ENCODE results near the gene LDLRAD4. TPM values are rescaled to one million over a fixed set of nuclear protein-coding genes. Genes with fewer than 3 reads are reported as not detected.

LDLRAD4 gene
- total RNA-seq, 1 experiment from 2014 or later, result 1.7 TPM

DNA sequence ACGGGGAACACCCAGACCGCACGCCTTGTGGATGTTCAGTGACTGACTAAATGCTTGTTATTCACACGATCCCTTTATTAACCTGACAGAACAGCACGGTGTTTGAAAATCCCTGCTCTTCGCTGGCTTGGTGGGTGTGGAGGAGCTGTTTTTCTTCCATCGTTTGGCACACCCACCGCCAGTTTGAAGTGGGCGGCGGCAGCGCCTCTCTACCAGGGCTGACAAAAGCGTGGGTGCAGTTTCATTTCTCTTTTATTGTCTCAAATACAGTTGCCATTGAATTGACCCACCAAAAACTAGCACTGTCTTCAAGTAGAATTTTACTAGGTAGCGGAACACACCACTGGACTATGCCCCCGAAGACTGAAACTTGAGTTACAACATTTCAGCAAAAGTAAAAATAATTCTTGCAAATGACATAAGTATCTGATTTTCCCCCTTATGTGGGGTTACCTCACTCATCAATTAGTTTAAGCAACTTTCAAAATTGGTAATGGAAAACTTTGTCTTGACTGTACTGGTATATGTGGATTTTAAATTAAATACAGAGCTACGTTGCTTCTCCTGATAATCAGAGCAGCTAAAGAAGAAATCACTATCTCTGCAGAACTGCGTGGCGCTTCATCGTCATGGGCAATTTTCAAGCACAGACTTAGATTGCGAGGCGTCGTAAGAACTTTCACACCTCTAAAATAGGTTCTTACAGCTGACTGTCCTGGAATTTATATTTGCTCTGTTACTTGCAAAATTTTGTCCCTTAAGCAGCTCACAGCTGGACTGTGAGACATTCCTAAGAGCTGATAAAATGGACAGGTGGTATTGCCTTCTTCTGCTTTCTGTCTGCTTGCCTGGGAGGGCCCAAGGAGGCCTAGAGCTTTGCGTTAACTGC is 60.9 kb downstream of the LDLRAD4 start:
- Histone ChIP-seq H3K27me3 (ENCODE audit: insufficient read depth, low read depth) (peaks cover 97% of the 10 kb centered on the region), H3K27ac (no peak overlapping the region), H3K9me3 (ENCODE audit: insufficient read depth, low read depth) (no peaks in the 10 kb centered on the region), H3K4me3 (no peak overlapping the region), H3K36me3 (ENCODE audit: low read depth) (no peaks in the 10 kb centered on the region), H3K4me1 (replicated peaks; ENCODE audit: insufficient read depth) (no peaks in the 10 kb centered on the region), H2AFZ (no peak overlapping the region), H3K4me2 (no peak overlapping the region), H3K9me2 (ENCODE audit: insufficient read depth) (no peaks in the 10 kb centered on the region), H3F3A (ENCODE audit: insufficient read depth, low read depth) (no peaks in the 10 kb centered on the region), H4K20me1 (ENCODE audit: insufficient read depth) (no peaks in the 10 kb centered on the region), H3K79me2 (ENCODE audit: low read depth) (no peaks in the 10 kb centered on the region)
- CTCF ChIA-PET, result no interaction called here
- BruUV-seq (replicated peaks), result no TSS peak
- DNase-seq, result no peak
- intact Hi-C loops (cut with micrococcal nuclease; ENCODE audit: unreplicated experiment), result no loop called here
- TF ChIP-seq, protein P1, sequence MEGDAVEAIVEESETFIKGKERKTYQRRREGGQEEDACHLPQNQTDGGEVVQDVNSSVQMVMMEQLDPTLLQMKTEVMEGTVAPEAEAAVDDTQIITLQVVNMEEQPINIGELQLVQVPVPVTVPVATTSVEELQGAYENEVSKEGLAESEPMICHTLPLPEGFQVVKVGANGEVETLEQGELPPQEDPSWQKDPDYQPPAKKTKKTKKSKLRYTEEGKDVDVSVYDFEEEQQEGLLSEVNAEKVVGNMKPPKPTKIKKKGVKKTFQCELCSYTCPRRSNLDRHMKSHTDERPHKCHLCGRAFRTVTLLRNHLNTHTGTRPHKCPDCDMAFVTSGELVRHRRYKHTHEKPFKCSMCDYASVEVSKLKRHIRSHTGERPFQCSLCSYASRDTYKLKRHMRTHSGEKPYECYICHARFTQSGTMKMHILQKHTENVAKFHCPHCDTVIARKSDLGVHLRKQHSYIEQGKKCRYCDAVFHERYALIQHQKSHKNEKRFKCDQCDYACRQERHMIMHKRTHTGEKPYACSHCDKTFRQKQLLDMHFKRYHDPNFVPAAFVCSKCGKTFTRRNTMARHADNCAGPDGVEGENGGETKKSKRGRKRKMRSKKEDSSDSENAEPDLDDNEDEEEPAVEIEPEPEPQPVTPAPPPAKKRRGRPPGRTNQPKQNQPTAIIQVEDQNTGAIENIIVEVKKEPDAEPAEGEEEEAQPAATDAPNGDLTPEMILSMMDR (conservative IDR thresholded peaks at IDR 0.05), result no peak
- TF ChIP-seq EZH2 (IDR thresholded peaks at IDR 0.05; ENCODE audit: low read depth), result no peak
- POLR2A ChIA-PET (ENCODE audit: unreplicated experiment), result no interaction called here

DNA sequence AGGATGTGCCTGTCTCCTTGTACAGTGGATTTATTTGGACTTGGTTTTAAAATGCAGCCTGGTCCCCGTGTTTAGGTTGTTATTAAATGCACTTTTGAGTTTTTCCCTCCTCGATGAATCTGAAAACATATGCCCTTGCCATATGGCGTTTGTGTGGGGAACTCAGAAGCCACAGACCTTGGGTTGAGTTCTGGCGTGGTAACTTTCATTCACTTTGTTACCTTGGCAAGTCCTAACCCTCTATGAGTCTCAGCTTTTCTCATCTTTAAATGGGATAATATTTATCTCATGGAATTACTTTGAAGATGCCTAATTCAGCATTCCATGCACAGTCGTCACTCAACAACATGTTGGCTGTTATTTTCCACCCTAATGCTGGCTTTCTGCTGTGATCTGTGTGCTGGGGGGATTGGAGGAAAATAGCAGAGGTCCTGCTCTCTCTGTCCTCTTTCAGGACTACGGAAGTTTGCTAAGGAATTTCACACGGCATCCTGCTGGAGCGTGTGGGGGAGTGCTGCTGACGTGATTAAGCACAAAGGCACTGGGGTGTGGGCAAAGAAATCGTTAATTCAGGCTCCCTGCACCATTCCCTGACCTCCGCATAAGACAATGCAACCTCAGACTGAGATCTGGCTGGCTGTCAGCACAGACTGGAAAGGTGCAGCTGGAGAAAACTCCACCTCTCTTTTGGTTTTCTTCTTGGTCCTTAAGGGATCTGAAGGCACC is 61.7 kb downstream of the LDLRAD4 start:
- Histone ChIP-seq H3K27me3 (ENCODE audit: insufficient read depth, low read depth) (peaks cover 97% of the 10 kb centered on the region), H3K27ac (no peak overlapping the region), H4K20me1 (ENCODE audit: insufficient read depth) (no peaks in the 10 kb centered on the region), H3K9me3 (ENCODE audit: insufficient read depth, low read depth) (no peaks in the 10 kb centered on the region), H3K4me2 (no peak overlapping the region), H3K4me1 (replicated peaks; ENCODE audit: insufficient read depth) (no peaks in the 10 kb centered on the region), H3K4me3 (no peak overlapping the region), H3K36me3 (ENCODE audit: low read depth) (no peaks in the 10 kb centered on the region), H3K9me2 (ENCODE audit: insufficient read depth) (no peaks in the 10 kb centered on the region), H2AFZ (no peak overlapping the region), H3K79me2 (ENCODE audit: low read depth) (no peaks in the 10 kb centered on the region), H3F3A (ENCODE audit: insufficient read depth, low read depth) (no peaks in the 10 kb centered on the region)
- DNase-seq, result no peak
- intact Hi-C loops (cut with micrococcal nuclease; ENCODE audit: unreplicated experiment), result no loop called here
- no TSS peak for BruUV-seq (replicated peaks)
- ChIA-PET CTCF (no interaction called here), POLR2A (ENCODE audit: unreplicated experiment) (no interaction called here)
- no peak for TF ChIP-seq EZH2 (IDR thresholded peaks at IDR 0.05; ENCODE audit: low read depth)
- TF ChIP-seq, protein P1 (conservative IDR thresholded peaks at IDR 0.05), result no peak

DNA sequence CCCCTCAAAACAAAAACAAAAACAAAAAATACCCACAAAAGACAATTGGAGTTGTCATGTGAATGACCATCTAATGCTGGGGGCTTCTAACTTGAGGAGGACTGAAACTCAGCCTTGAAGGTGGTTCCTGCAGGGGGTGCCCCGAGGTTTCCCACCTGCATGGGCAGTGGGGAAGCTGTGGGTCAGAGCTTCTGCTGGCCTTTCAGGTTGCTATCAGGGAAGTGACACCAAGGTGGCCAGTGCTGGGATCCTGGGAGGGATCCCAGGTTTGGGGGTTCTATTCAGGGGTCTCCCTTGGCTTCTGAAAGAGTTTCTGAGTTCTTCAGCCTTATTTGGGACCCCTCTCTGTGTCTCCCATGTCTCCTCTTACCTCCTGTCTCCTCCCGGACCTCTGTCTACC is 62.8 kb downstream of the LDLRAD4 start:
- intact Hi-C loops (cut with micrococcal nuclease; ENCODE audit: unreplicated experiment), result no loop called here
- POLR2A ChIA-PET (ENCODE audit: unreplicated experiment), result no interaction called here

More for the DNA sequence above, 62.8 kb downstream of the LDLRAD4 start:
- H4K20me1 ChIP-seq (ENCODE audit: insufficient read depth), result no peaks in the 10 kb centered on the region
- CTCF ChIA-PET, result no interaction called here
- no peak overlapping the region for H2AFZ ChIP-seq
- no peaks in the 10 kb centered on the region for H3K9me2 ChIP-seq (ENCODE audit: insufficient read depth)
- no peak for TF ChIP-seq EZH2 (IDR thresholded peaks at IDR 0.05; ENCODE audit: low read depth)
- TF ChIP-seq, protein P1 (conservative IDR thresholded peaks at IDR 0.05), result no peak
- no peaks in the 10 kb centered on the region for H3K4me1 ChIP-seq (replicated peaks; ENCODE audit: insufficient read depth)
- no peaks in the 10 kb centered on the region for H3K36me3 ChIP-seq (ENCODE audit: low read depth)
- H3K4me2 ChIP-seq, result no peak overlapping the region
- H3K79me2 ChIP-seq (ENCODE audit: low read depth), result no peaks in the 10 kb centered on the region
- H3K9me3 ChIP-seq (ENCODE audit: insufficient read depth, low read depth), result no peaks in the 10 kb centered on the region
- no peaks in the 10 kb centered on the region for H3F3A ChIP-seq (ENCODE audit: insufficient read depth, low read depth)
- DNase-seq, result no peak
- no peak overlapping the region for H3K27ac ChIP-seq
- H3K4me3 ChIP-seq, result no peak overlapping the region
- BruUV-seq (replicated peaks), result no TSS peak
- peaks cover 100% of the 10 kb centered on the region for H3K27me3 ChIP-seq (ENCODE audit: insufficient read depth, low read depth)

Data from PC-9 (cell line).